Skin epidermis (tissue), 12 donors: ENCODE results near the gene ANKRD40.

Experiments used
- H3K27ac ChIP-seq, 21 experiments: fragments of 200-600 bp; sonication (generic) in 11 of 21; one replicate each; pipeline ENCODE4 v1.5.0; 2020; ENCODE audit warnings: mild to moderate bottlenecking in 3 of 21, inconsistent platforms in 2 of 21, moderate library complexity in 2 of 21
- H3K4me3 ChIP-seq, 7 experiments: fragments of 200-600 bp; sonication (generic) in 2 of 7; one replicate each; pipeline ENCODE4 v1.5.0; 2020; ENCODE audit warnings: inconsistent platforms in 2 of 7, mild to moderate bottlenecking in 2 of 7, moderate library complexity in 1 of 7

ANKRD40 gene

GRCh38 chr17:50677851-50678375, 29.8 kb downstream of the ANKRD40 start:
- Histone ChIP-seq H3K4me3 (no peak overlapping the region), H3K27ac (no peak overlapping the region)

GRCh38 chr17:50676065-50676975, 31.4 kb downstream of the ANKRD40 start:
- no peak overlapping the region for H3K27ac ChIP-seq
- no peak overlapping the region for H3K4me3 ChIP-seq

GRCh38 chr17:50675627-50676026, 32.1 kb downstream of the ANKRD40 start:
- no peak overlapping the region for H3K4me3 ChIP-seq
- no peak overlapping the region for H3K27ac ChIP-seq

DNA sequence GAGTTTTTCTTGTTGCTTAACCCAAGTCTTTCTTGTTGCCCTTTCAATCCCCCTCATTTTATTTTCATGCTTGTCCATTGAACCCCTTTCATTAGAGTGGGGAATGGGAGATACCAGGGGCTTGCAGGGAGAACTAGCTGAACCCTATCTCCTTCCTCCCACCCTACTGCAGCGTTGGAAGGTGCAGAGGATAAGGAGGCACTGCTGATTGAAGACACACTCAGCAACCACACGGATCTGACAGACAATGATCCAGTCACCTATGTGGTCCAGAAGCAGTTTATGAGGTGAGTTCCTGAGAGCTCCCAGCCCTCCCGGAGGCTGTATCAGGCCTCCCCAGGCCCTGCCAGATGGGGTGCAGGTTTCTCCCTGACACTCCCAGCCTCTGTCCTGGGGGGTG, 32.5 kb downstream of the ANKRD40 start:
- no peak overlapping the region for H3K27ac ChIP-seq
- no peak overlapping the region for H3K4me3 ChIP-seq

- Histone ChIP-seq H3K4me3 (no peak overlapping the region), H3K27ac (peak overlapping the region in 14 of 21 experiments; percentile 11 to 77 (median 36))
Observed at GRCh38 chr17:50672831-50673551, 34.7 kb downstream of the ANKRD40 start.

DNA sequence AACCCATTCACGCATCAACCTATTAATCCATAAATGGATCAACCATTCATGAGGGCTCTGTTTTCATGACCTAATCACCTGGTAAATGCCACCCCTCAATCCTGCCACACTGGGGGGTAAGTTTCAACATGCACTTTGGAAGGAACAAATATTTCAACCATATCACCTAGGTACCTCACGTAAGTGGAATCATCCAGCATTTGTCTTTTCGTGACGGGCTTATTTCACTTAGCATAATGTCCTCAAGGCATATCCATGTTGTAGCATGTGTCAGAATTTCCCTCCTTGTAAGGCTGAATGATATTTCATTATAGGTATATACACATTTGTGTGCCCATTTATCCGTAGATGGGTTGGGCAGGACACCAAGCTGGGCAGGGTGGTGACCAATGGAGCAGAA, 35.6 kb downstream of the ANKRD40 start:
- Histone ChIP-seq H3K27ac (peak overlapping the region in 11 of 21 experiments; percentile 11 to 77 (median 41)), H3K4me3 (no peak overlapping the region)

- Histone ChIP-seq H3K27ac (peak overlapping the region in 3 of 21 experiments; percentile 4 to 25 (median 22)), H3K4me3 (no peak overlapping the region)
Observed at GRCh38 chr17:50668838-50669581, 38.7 kb downstream of the ANKRD40 start.

- Histone ChIP-seq H3K27ac (peak overlapping the region in 6 of 21 experiments; percentile 4 to 49 (median 22)), H3K4me3 (no peak overlapping the region)
Observed at GRCh38 chr17:50668025-50668837, 39.5 kb downstream of the ANKRD40 start.

- Histone ChIP-seq H3K27ac (no peak overlapping the region), H3K4me3 (no peak overlapping the region)
Observed at GRCh38 chr17:50667259-50668024, 40.3 kb downstream of the ANKRD40 start.

DNA sequence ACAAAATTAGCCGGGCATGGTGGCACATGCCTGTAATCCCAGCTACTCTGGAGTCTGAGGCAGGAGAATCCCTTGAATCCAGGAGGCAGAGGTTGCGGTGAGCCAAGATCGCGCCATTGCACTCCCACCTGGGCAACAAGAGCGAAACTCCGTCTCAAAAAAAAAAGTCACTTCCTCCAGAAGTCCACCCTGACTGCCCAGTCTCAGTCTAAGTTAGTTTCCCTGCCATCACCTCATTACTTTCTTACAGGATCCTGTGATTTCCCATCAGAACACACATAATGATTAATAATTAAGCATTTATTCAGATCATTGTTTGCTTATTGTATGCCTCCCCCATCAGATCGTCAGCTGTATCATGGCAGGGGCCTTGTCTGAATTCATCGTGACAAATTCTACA, 41.4 kb downstream of the ANKRD40 start:
- no peak overlapping the region for H3K4me3 ChIP-seq

GRCh38 chr17:50665838-50666237, 41.9 kb downstream of the ANKRD40 start:
- Histone ChIP-seq H3K27ac (no peak overlapping the region), H3K4me3 (no peak overlapping the region)

More for the DNA sequence above, 41.4 kb downstream of the ANKRD40 start:
- H3K27ac ChIP-seq = no peak overlapping the region

DNA sequence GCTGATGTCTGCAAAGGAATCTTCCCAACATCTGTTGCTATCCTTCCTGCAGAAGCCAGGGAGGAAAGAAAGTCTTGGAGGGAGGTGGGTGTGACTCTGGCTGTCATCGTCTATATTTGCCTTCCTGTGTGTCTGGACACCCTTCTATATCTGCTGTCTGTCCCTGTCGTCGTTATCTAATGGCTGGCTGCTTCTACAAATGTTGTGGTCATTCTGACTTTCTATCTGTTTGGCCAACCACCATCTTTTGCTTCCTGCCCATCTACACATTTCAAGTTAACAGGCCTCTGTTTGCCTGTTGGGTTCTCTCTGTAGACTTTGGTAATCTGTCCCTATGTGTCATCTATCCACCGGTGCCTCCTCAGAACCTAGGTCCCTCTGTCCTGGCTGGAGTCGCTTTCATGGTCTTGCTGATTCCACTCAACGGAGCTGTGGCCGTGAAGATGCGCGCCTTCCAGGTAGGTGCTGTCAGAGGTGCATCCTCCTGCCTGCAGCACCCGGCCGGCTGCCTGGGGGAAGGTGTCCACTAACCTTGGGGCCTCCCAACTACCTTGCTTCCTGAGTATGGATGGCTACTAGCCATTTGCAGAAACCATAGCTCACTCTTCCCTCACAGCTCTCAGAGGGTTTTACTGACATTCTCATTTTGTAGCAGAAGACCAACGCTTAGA, 42.8 kb downstream of the ANKRD40 start:
- Histone ChIP-seq H3K4me3 (no peak overlapping the region), H3K27ac (no peak overlapping the region)

GRCh38 chr17:50663812-50664374, 43.8 kb downstream of the ANKRD40 start:
- H3K4me3 ChIP-seq = no peak overlapping the region
- no peak overlapping the region for H3K27ac ChIP-seq

- H3K27ac ChIP-seq = peak overlapping the region in 6 of 21 experiments; percentile 17 to 74 (median 64)
Observed at GRCh38 chr17:50662632-50663225, 45.0 kb downstream of the ANKRD40 start.

GRCh38 chr17:50661795-50662391, 45.8 kb downstream of the ANKRD40 start:
- Histone ChIP-seq H3K4me3 (no peak overlapping the region), H3K27ac (peak overlapping the region in 14 of 21 experiments; percentile 8 to 74 (median 52))

More at GRCh38 chr17:50662632-50663225, 45.0 kb downstream of the ANKRD40 start:
- H3K4me3 ChIP-seq = no peak overlapping the region

GRCh38 chr17:50661348-50661747, 46.4 kb downstream of the ANKRD40 start:
- no peak overlapping the region for H3K4me3 ChIP-seq
- H3K27ac ChIP-seq = peak overlapping the region in 15 of 21 experiments; percentile 3 to 77 (median 55)
